Fibroblast of skin of right quadriceps (primary cell): ENCODE measurements around the gene GOLM1.

Experiments
- DNase-seq: peaks from one replicate; pipeline ENCODE4 v3.0.0-alpha.2; 2013

Gene GOLM1

GRCh38 chr9:86043999-86044398, 55.4 kb downstream of the GOLM1 start:
- no peak for DNase-seq

- no peak for DNase-seq
Observed at GRCh38 chr9:86043586-86043985, 55.8 kb downstream of the GOLM1 start.

DNA sequence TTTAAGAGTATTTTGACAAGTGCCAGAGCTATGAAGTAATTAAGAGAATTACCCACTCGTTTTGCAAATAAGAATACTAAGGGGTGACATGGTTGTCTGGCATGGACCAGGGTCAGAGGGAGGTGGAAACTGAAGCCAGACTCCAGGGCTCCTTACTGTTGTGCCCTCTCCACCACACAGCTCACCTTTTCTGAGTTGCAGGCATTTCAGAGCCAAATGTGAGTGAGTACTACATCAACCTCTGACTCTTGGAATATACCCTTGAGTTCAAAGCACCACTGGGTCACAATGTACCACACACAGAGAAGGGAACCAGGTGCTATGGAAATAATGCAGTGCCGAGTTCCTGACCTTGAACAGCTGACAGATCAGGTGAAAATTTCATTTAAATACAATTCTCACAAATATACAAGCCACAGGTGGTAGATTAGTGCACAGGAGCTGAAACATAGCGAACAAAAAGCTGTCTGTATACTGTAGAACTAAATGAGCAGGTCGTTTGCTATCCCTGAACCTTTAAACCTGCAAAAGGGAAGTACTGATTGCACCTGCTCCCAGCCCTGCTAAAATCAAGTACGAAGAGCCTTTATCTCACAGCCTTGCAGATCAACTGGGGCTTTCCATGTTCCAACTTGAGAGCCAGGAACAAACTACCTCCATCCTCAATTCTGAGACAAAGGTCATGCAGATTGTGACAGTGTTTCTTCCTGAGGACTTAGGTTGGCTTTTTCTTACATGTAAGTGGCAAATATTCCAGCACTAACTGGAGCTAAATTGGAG, 57.0 kb downstream of the GOLM1 start:
- no peak for DNase-seq

GRCh38 chr9:86041311-86041741, 58.0 kb downstream of the GOLM1 start:
- peak; percentile 44 for DNase-seq

DNA sequence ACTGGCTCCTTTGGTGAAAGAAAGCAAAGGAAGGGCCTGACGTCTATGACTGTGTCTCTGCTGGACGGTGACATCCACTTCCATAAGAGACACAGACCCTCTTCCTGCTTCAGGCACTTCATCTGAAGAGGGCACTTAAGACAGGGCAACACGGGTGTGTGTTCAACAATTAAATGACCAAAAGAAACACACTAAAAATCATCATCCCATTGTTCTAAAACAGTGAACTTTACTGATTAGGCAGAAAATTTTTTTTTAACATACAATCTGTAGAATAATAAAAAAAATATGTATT, 58.5 kb downstream of the GOLM1 start:
- DNase-seq: no peak

GRCh38 chr9:86039991-86040860, 59.1 kb downstream of the GOLM1 start:
- peak; percentile 51 for DNase-seq

DNA sequence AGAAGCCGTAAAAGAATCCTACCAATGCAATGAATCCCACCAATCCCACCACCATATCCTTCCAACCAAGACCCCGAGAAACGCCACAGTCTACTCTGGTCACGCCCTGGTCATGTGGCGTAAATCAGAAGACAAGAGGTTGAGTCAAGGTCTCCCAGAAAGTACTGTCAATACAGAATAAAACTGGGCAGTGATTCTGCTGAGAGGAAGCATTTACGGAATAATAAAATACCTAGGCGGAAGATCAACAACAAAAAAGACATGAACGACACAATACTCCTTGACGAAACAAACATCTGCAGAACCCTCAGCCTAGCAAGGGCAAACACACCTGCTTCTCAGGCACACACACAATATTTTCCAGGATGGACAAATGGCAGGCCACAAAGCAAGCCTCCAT, 62.8 kb downstream of the GOLM1 start:
- DNase-seq: no peak

- no peak for DNase-seq
Observed at GRCh38 chr9:86035827-86036440, 63.4 kb downstream of the GOLM1 start.

GRCh38 chr9:86034863-86035734, 64.3 kb downstream of the GOLM1 start:
- peak; percentile 39 for DNase-seq

DNA sequence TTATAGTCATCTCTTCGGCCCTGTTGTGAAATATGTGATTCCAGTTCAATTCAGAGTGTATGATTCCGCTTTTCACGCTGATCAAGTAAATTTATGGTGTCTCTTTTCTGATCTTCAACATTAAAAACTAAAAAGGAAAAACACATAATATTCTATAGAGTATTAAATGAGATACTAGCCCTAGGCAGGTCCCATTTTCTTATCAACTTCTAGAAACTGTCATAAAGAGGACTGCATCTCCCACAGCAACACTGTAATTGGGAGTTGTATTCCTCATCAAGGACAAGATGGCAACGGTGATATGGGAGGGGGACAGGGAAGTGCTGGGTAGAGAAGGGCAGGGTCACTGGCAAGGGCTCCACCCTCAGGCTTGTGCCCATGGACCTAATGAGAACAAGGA, 71.6 kb downstream of the GOLM1 start:
- no peak for DNase-seq

- DNase-seq: no peak
Observed at GRCh38 chr9:86022687-86023266, 76.6 kb downstream of the GOLM1 start.

- DNase-seq: no peak
Observed at GRCh38 chr9:86021166-86021565, 78.2 kb downstream of the GOLM1 start.

DNA sequence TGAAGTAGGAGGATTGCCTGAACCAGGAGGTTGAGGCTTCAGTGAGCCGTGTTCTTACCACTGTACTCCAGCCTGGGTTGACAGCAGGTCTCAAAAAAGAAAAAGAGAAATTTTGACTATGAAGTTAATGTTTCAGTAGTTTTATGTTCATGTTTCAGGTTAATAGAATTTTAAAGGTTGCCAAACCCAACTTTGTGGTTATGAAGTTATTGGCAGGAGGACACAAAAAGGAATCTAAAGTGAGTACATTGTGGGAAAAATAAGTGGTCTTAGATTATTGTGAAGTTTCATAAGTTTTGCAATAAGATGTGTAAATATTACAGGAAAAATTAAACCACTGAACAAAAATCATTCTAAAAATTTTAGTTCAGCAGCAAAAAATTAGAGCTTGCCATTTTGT, 78.6 kb downstream of the GOLM1 start:
- DNase-seq: peak; percentile 18

GRCh38 chr9:86009133-86009532, 90.2 kb downstream of the GOLM1 start:
- DNase-seq: no peak

GRCh38 chr9:86005253-86005775, 94.0 kb downstream of the GOLM1 start:
- DNase-seq: no peak

GRCh38 chr9:85995599-85995998, 103.8 kb downstream of the GOLM1 start:
- no peak for DNase-seq

DNA sequence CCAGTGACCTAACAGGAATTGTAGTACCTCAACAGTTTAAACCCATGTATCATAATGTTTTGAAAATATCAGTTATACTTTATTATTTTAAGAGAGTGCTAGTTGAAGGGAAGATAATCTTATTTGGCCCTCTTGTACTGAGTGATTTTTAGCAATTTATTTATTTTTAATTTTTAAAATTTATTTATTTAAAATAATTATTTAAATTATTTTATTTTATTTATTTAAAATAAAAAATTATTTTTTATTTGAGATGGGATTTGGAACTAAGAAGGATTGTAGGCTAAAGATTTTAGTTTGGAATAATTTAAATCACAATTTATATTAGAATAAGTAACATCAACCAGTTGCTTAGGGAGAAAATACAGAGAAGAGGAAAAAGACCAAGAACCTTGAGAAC, 104.3 kb downstream of the GOLM1 start:
- no peak for DNase-seq

DNA sequence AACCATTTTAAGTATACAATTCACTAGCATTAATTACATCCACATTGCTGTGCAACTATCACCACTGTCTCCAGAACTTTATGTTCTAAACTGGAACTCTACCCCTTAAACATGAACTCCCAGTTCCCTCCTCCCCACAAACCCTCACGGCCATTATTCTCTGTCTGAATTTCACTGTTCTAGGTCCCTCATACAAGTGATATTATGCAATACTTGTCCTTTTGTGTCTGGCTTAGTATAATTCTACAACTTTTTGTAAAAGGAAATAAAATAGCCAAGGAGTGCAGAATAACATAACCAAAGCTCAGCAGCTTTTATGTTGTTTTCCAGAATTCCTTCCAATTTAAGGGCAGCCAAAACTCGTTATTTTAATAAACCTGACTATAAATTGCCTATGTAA, 105.2 kb downstream of the GOLM1 start:
- DNase-seq: no peak

DNA sequence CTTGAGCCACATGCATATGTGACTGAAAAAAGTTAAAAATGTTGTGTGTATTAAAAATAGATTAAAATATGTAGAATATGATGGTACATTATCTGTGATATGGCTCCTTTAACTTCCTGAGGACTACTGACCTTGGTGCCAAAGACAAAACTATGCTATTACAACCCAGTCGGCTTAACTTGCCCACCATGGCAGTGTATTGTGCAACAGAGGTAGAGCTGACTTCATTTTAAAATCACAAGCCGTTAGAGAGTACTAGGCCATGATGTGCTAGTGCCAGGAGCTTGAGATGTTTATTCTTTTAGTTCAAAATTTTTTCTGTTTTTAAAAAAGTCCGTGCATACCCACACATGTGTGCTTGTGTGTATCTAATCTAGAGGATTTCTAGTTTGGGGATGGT, 112.1 kb downstream of the GOLM1 start:
- no peak for DNase-seq

DNA sequence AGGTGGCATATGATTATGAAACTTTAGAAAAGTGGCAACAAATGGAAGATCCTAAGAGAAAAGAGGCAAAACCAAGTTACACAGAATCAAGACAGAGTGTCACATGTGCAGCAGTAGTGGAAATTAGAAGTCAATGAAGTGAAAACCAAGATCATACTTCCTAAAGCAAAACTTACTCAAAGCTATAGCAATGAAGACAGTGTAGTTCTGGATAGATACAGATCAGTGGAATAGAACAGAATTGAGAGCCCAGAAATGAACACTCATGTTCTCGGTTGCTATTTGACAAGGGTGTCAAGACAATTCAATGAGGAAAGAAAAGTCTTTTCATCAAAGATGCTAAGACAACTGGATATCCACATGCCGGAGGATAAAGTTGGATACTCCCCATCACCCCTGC, 114.9 kb downstream of the GOLM1 start:
- no peak for DNase-seq

DNA sequence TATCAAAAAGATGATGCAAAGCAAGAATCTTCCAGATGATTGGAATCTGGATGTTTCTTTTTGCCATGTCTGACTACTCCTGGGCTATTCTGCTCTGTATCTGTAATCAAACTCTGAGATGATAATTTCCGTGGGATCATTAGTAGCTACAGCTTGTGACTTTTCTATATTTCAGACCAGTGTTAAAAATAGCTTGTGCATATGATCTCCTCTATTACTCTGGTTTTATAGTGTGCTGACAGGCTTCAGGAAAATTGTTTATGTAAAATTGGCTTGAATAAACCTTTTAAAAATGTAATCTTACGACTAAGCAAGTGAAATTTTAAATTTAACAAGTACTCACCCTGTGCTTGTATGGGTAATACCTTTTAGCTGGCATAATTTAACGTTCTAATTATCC, 118.0 kb downstream of the GOLM1 start:
- DNase-seq: no peak

DNA sequence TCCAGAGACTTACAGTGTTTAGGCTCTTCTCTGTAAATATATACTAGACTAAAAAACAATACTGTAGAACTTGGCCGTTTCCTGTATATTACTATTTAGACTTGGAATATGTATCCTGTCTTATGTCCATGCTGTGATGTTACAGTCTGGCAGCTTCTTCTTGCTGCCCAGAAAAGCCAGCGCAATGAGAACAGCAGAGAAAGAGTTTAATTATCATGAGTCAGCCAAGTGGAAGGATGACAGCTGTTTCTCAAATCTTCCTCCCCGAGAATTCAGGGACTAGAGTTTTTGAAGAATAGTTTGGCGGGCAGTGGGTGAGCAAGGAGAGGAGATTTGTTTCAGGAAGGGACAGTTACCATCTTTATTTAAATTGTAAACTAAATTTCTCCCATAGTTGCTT, 120.9 kb downstream of the GOLM1 start:
- peak; percentile 1 for DNase-seq
